ENCODE data around the gene CGB5.
"Not testable (repeated sequence)": the region's sequence is repeated elsewhere in the genome, so short reads cannot be mapped to it uniquely, and the experiment has no call there.

CGB5 gene

GRCh38 chr19:49022116-49022515, 21.5 kb upstream of the CGB5 start:
- DNase-seq, result no peak

GRCh38 chr19:49024233-49024632, 19.4 kb upstream of the CGB5 start, which contains the start of gene CGB3:
TSS of gene CGB3 (minus strand) at chr19:49024333. CDS start at chr19:49023971, 362 bp downstream.
- DNase-seq, result not testable (repeated sequence)

DNA sequence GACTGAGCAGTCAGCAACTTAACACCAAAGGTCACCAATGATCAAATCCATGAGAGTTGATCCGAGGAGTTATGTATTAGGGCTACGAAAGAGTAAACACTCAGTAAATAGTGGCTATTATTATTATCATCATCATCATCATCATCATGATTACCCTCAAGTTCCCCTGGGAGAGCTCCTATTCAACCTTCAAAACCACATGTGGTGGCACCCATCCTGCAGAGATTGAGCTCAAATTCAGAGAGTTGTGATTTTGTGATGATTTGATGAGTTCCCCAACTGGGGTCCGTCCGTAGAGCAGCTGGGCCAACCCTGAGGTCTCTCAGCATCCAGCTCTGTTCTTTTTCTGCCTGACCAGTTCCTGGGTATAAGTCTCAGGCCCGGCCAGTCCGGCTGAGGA, 18.6 kb upstream of the CGB5 start:
- DNase-seq, result not testable (repeated sequence)

GRCh38 chr19:49025599-49025998, 18.0 kb upstream of the CGB5 start:
- DNase-seq, result not testable (repeated sequence)

DNA sequence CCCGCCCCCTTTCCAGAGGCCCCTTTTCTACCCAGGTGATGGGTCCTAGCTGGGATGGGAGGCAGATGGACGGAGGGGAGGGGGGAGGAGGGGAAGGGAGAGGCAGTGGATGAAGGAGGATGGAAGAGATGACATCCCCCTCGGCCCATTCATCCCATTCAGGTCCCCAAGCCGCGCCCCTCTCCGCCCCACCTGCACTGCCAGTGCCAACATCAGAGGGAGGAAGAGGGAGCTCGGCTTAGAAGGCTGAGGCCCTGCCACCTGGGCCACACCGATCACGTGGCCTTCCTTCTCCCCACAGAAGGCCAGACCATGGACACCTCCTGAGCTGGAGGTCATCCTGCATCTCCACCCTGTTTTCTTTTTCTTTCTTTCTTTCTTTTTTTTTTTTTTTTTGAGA, 15.0 kb upstream of the CGB5 start:
- not testable (repeated sequence) for DNase-seq

DNA sequence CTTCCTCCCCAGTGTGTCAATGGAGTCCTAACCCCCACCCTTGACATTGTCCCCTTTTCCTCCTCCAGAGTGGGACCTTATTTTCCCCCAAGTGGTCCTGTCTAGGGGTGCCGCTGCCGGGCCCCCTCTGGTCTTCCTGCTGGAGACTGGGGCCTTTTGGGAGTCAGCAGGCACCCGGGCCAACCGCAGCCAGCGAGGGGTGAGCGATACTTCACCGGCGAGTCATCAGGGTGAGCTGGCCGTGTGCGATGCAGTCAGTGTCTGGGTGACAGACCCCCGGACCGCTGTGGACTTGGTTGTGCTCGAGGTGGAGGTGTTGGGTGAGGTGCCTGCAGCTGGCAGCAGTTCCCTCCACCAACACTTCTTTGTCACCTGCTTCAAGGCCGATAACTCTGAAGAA, 13.9 kb upstream of the CGB5 start:
- not testable (repeated sequence) for DNase-seq

DNA sequence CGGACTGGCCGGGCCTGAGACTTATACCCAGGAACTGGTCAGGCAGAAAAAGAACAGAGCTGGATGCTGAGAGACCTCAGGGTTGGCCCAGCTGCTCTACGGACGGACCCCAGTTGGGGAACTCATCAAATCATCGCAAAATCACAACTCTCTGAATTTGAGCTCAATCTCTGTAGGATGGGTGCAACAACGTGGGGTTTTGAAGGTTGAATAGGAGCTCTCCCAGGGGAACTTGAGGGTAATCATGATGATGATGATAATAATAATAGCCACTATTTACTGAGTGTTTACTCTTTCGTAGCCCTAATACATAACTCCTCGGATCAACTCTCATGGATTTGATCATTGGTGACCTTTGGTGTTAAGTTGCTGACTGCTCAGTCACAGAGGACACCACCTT, 13.3 kb upstream of the CGB5 start:
- DNase-seq, result not testable (repeated sequence)

GRCh38 chr19:49031642-49032301, 11.9 kb upstream of the CGB5 start, which contains the start of gene CGB2:
TSS of gene CGB2 (plus strand) at chr19:49031890. CDS start at chr19:49032096, 206 bp downstream.
- DNase-seq, result not testable (repeated sequence)

GRCh38 chr19:49036815-49037214, 6.8 kb upstream of the CGB5 start, which contains the start of gene CGB1:
TSS of gene CGB1 (minus strand) at chr19:49036895. CDS start at chr19:49036711, 184 bp downstream.
- DNase-seq, result not testable (repeated sequence)

DNA sequence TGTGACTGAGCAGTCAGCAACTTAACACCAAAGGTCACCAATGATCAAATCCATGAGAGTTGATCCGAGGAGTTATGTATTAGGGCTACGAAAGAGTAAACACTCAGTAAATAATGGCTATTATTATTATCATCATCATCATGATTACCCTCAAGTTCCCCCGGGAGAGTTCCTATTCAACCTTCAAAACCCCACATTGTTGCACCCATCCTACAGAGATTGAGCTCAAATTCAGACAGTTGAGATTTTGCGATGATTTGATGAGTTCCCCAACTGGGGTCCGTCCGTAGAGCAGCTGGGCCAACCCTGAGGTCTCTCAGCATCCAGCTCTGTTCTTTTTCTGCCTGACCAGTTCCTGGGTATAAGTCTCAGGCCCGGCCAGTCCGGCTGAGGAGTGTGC, 5.5 kb upstream of the CGB5 start:
- DNase-seq, result not testable (repeated sequence)

GRCh38 chr19:49038557-49039276, 4.9 kb upstream of the CGB5 start:
- not testable (repeated sequence) for DNase-seq

GRCh38 chr19:49039736-49040135, 3.9 kb upstream of the CGB5 start:
- not testable (repeated sequence) for DNase-seq

DNA sequence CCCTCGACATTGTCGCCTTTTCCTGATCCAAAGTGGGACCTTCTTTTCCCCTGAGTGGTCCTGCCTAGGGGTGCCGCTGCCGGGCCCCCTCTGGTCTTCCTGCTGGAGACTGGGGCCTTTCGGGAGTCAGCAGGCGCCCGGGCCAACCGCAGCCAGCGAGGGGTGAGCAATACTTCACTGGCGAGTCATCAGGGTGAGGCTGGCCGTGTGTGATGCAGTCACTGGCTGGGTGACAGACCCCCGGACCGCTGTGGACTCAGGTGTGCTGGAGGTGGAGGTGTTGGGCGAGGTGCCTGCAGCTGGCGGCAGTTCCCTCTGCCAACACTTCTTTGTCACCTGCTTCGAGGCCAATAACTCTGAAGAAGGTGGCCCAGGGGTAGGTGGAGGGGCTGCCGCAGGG, 1.5 kb upstream of the CGB5 start:
- no peak for DNase-seq

GRCh38 chr19:49042666-49043065, 982 bp upstream of the CGB5 start:
- DNase-seq, result not testable (repeated sequence)

GRCh38 chr19:49049011-49049410, 5.4 kb downstream of the CGB5 start, which contains the start of gene CGB8:
TSS of gene CGB8 (minus strand) at chr19:49049111. CDS start at chr19:49048739, 372 bp downstream.
- not testable (repeated sequence) for DNase-seq

- DNase-seq, result not testable (repeated sequence)
These were observed 6.2 kb downstream of the CGB5 start for GRCh38 chr19:49049834-49050233.

GRCh38 chr19:49050376-49051033, 6.9 kb downstream of the CGB5 start:
- DNase-seq, result not testable (repeated sequence)

GRCh38 chr19:49056101-49056901, 12.7 kb downstream of the CGB5 start:
- DNase-seq, result no peak

DNA sequence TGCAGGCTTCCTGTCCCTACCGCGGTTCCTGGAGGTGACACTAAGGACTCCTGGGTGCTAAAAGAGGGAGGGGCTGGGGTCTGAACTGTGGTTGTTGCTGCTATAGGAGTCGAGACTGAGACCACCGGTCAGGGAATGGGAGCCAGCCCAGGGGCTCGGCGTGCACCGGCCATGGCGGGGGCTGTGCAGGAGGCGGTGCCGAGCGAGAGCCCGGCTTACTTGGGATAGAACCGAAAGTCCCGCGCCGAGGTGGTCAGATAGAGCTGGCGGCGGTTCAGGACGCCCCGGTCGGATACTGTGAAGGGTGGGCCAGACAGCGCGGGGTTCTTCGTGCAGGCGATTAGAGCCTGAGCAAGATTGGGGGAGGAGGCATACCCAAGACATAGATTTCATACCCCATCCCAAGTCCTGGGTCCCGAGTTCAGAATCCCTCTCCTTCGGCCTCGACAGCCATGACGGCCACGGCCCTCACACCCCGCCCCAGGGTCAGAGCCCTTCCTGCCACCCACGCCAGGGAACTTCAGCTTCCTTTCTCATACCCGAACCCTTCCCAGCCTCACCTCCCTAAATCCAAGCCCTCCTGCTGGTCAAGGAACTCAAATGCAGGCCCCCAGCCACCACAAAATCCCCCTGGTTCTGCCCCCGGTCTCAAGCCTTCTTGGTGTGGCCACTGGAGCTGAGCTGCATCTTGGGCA, 13.4 kb downstream of the CGB5 start:
- DNase-seq, result not testable (repeated sequence)

GRCh38 chr19:49057636-49058234, 14.1 kb downstream of the CGB5 start, which contains the start of gene CGB7:
TSS of gene CGB7 (minus strand) at chr19:49057749. CDS start at chr19:49055375, 2,374 bp downstream.
- DNase-seq, result no peak

- DNase-seq, result no peak
These were observed 14.9 kb downstream of the CGB5 start for GRCh38 chr19:49058562-49058961.
